ENCODE measurements around the gene TBC1D24.
A peak's percentile ranks its signal among the peaks of the same experiment; 100 is the strongest.

Gene TBC1D24

DNA sequence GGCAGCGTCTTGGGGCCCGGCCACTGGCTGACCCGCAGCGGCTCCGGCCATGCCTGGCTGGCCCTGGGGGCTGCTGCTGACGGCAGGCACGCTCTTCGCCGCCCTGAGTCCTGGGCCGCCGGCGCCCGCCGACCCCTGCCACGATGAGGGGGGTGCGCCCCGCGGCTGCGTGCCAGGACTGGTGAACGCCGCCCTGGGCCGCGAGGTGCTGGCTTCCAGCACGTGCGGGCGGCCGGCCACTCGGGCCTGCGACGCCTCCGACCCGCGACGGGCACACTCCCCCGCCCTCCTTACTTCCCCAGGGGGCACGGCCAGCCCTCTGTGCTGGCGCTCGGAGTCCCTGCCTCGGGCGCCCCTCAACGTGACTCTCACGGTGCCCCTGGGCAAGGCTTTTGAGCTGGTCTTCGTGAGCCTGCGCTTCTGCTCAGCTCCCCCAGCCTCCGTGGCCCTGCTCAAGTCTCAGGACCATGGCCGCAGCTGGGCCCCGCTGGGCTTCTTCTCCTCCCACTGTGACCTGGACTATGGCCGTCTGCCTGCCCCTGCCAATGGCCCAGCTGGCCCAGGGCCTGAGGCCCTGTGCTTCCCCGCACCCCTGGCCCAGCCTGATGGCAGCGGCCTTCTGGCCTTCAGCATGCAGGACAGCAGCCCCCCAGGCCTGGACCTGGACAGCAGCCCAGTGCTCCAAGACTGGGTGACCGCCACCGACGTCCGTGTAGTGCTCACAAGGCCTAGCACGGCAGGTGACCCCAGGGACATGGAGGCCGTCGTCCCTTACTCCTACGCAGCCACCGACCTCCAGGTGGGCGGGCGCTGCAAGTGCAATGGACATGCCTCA lies 3.1 kb upstream of the TBC1D24 start:
- H3K4me3 ChIP-seq (ENCODE audit: low read depth, low read length) = no peak overlapping the region
- no peak for TF ChIP-seq CTCF (IDR thresholded peaks at IDR 0.05; ENCODE audit: low read depth, low read length)
- in situ Hi-C loops (cut with HindIII; ENCODE audit: low sequenced_read_pairs) = no loop called here
- DNase-seq (ENCODE audit: low read depth, low spot score) = no peak

- no peak overlapping the region for H3K4me3 ChIP-seq (ENCODE audit: low read depth, low read length)
- no peak for TF ChIP-seq CTCF (IDR thresholded peaks at IDR 0.05; ENCODE audit: low read depth, low read length)
- in situ Hi-C loops (cut with HindIII; ENCODE audit: low sequenced_read_pairs) = no loop called here
Observed at GRCh38 chr16:2472488-2472864, 2.5 kb upstream of the TBC1D24 start.

GRCh38 chr16:2472885-2473445 lies 2.0 kb upstream of the TBC1D24 start:
- in situ Hi-C loops (cut with HindIII; ENCODE audit: low sequenced_read_pairs) = no loop called here
- no peak for TF ChIP-seq CTCF (IDR thresholded peaks at IDR 0.05; ENCODE audit: low read depth, low read length)
- DNase-seq (ENCODE audit: low read depth, low spot score) = no peak
- H3K4me3 ChIP-seq (ENCODE audit: low read depth, low read length) = no peak overlapping the region

More at GRCh38 chr16:2472488-2472864, 2.5 kb upstream of the TBC1D24 start:
- DNase-seq (ENCODE audit: low read depth, low spot score) = no peak

- TF ChIP-seq CTCF (IDR thresholded peaks at IDR 0.05; ENCODE audit: low read depth, low read length) = no peak
- in situ Hi-C loops (cut with HindIII; ENCODE audit: low sequenced_read_pairs) = no loop called here
- H3K4me3 ChIP-seq (ENCODE audit: low read depth, low read length) = no peak overlapping the region
- DNase-seq (ENCODE audit: low read depth, low spot score) = no peak
Observed at GRCh38 chr16:2473446-2473926, 1.4 kb upstream of the TBC1D24 start.

DNA sequence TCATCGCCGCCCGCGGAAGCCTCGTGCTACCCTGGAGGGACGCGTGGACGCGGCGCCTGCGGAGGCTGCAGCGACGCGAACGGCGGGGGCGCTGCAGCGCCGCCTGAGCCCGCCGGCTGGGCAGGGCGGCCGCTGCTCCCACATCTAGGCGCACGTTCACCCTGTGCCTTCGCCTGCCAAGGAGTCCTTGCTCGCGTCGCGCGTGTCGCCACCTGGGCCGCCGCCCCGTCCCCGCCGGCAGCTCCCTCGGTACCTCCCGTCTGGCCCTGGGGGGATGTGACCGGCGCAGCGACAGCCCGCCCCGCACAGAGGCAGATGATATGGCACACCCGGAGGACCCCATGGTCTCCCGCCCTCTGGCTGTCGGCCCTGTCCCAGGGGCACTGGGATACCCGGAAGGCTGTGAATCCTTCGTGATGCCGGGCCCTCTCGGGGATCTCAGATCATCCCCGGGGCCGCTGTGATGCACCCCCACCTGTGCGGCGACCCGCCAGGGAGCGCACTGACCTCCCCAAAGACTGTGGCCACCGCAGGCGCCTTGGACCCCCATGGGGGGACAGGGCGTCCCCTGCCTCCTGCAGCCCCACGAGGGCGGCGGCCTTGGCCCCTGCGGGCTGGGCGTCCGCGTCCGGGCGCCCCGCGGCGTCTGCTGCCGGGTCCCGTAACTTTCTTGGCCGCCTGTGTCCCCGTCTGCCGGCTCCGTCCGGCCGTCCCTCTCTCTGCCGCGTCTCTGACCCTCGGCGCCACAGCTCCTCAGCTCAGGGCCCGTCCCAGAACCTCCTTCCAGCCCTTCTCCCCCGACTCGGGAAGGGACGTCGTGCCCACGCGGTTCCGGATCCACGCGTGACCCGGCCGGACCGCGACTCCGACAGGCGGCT lies 689 bp upstream of the TBC1D24 start:
- in situ Hi-C loops (cut with HindIII; ENCODE audit: low sequenced_read_pairs) = no loop called here
- peak overlapping the region; percentile 68 for H3K4me3 ChIP-seq (ENCODE audit: low read depth, low read length)
- peak; percentile 25 for TF ChIP-seq CTCF (IDR thresholded peaks at IDR 0.05; ENCODE audit: low read depth, low read length)
- DNase-seq (ENCODE audit: low read depth, low spot score) = no peak

Measured in astrocyte of the spinal cord (primary cell).